Esophagus muscularis mucosa (tissue), 4 donors: ENCODE data around the gene TP53I11. TPM values are rescaled to one million over a fixed set of nuclear protein-coding genes. Genes with fewer than 3 reads are reported as not detected.

Experiments
- DNase-seq: peaks from one replicate; pipeline ENCODE4 v3.0.0-alpha.2; 2017; ENCODE audit errors: extremely low spot score
- H3K27ac ChIP-seq, 4 donors: fragments of 200-600 bp; sonication (generic); replicated peaks in 1 of 4; 1 replicate in 3 of 4; 2 replicates in 1 of 4; pipeline ENCODE4 v1.5.1; 2016 to 2019; ENCODE audit warnings: mild to moderate bottlenecking in 1 of 4
- H3K27me3 ChIP-seq, 4 donors: fragments of 200-600 bp; sonication (generic); one replicate each; pipeline versions ENCODE4 v1.5.1 to v1.6.0; 2016 to 2019
- H3K36me3 ChIP-seq, 4 donors: fragments of 200-600 bp; sonication (generic); one replicate each; pipeline ENCODE4 v1.5.1; 2016 to 2019
- H3K4me1 ChIP-seq, 4 donors: fragments of 200-600 bp; sonication (generic); one replicate each; pipeline ENCODE4 v1.5.1; 2016 to 2019
- H3K4me3 ChIP-seq, 4 donors: fragments of 200-600 bp; sonication (generic); 1 replicate in 2 of 4; 2 replicates in 2 of 4; pipeline ENCODE4 v1.5.1; 2016 to 2019; ENCODE audit warnings: mild to moderate bottlenecking in 4 of 4, moderate library complexity in 1 of 4
- H3K9me3 ChIP-seq, 4 donors: fragments of 200-600 bp; sonication (generic); 1 replicate in 3 of 4; 2 replicates in 1 of 4; pipeline ENCODE4 v1.5.1; 2016 to 2019
- EP300 ChIP-seq: sonication (generic); formaldehyde crosslinking; IDR thresholded peaks from one replicate; pipeline ENCODE4 v1.6.1; 2017; ENCODE audit warnings: antibody characterized with exemption
- POLR2A ChIP-seq: fragments of 450-650 bp; IDR thresholded peaks from one replicate; pipeline ENCODE4 v1.6.1; 2017; ENCODE audit warnings: antibody characterized with exemption, moderate library complexity, mild to moderate bottlenecking, low read depth
- POLR2AphosphoS5 ChIP-seq, 2 donors: sonication (generic); formaldehyde crosslinking; IDR thresholded peaks; one replicate each; pipeline ENCODE4 v1.6.1; 2017; ENCODE audit warnings: antibody characterized with exemption in 2 of 2
- WGBS: methylation state at CpG from one replicate; pipeline ENCODE4 v1.1.5; 2018; 5-methylcytosine and 5-hydroxymethylcytosine counted together
- intact Hi-C: fragments of 100-400 bp; cut with DNase I; formaldehyde crosslinking; loops from one replicate; pipeline ENCODE4 v1.15.1; 2023
- total RNA-seq, 4 donors: library from RNA; depleted of rRNA; stranded (reverse); fragments of >200 nt; gene quantifications; one replicate each; pipeline versions ENCODE4 v1.1.0 to v1.2.1, GENCODE V29; 2016
- TF ChIP-seq, protein P1 (sequence below), 3 experiments: fragments of 200-600 bp in 2 of 3; fragments of 450-650 bp in 1 of 3; sonication (generic) in 2 of 3; IDR thresholded peaks; one replicate each; pipeline ENCODE4 v1.5.1; 2017 to 2019; ENCODE audit warnings: antibody characterized with exemption in 3 of 3, mild to moderate bottlenecking in 2 of 3, moderate library complexity in 1 of 3

Gene TP53I11
- total RNA-seq, 4 donors from 2014 or later = 51.1 to 76.1 (median 59.2) TPM

DNA sequence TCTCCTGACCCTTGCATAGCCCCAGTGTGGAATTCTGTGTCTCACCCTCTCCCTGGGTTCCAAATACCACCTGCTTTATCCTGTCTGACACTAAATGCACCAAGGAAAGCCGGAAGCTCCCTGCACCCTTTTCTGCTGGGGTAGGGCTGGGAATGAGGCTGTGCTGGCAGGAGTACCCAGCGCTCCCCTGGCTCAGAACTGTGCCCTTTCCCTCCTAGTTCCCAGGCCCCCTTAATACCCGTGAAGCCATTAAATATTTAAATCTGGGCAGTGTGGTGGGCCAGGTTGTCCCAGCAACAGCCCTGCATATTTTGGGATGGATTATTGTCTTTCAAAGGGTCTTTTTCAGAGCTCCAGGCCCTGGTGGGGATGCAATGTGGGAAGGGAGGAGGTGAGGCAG is 63.0 kb downstream of the TP53I11 start:
- WGBS = 88% methylated on average over 3 of the region's 3 CpGs
- TF ChIP-seq EP300 (no peak), POLR2A (no peak), POLR2AphosphoS5 (IDR thresholded peaks at IDR 0.05) (no peak)
- TF ChIP-seq, protein P1, sequence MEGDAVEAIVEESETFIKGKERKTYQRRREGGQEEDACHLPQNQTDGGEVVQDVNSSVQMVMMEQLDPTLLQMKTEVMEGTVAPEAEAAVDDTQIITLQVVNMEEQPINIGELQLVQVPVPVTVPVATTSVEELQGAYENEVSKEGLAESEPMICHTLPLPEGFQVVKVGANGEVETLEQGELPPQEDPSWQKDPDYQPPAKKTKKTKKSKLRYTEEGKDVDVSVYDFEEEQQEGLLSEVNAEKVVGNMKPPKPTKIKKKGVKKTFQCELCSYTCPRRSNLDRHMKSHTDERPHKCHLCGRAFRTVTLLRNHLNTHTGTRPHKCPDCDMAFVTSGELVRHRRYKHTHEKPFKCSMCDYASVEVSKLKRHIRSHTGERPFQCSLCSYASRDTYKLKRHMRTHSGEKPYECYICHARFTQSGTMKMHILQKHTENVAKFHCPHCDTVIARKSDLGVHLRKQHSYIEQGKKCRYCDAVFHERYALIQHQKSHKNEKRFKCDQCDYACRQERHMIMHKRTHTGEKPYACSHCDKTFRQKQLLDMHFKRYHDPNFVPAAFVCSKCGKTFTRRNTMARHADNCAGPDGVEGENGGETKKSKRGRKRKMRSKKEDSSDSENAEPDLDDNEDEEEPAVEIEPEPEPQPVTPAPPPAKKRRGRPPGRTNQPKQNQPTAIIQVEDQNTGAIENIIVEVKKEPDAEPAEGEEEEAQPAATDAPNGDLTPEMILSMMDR (IDR thresholded peaks at IDR 0.05) = no peak
- Histone ChIP-seq H3K4me1 (peaks cover 31 to 76% (median 52%) of the 10 kb centered on the region in 4 donors), H3K36me3 (no peaks in the 10 kb centered on the region), H3K27ac (peak overlapping the region; percentile 74 to 80 (median 76)), H3K9me3 (no peaks in the 10 kb centered on the region), H3K4me3 (no peak overlapping the region), H3K27me3 (no peaks in the 10 kb centered on the region)
- intact Hi-C loops = no loop called here
- DNase-seq = no peak

DNA sequence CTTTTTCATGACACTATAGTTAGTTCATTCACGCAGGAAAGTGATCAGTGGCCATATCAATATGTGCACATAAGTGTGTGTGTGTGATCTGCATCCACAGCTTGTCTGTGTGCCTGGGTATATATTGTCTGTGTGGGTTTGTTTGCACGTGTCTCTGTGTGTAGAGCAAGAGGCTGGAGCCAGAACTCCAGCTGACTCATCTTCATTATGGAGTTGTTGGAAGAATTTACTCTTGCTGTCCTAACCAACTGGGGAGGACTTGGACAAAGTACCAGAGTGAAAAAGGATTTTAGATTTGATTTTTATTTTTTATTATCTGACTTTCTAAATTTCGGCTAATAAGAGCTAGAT is 63.9 kb downstream of the TP53I11 start:
- no peaks in the 10 kb centered on the region for H3K9me3 ChIP-seq
- intact Hi-C loops = no loop called here
- 30% methylated on average over 3 of the region's 3 CpGs for WGBS
- no peak for DNase-seq
- no peaks in the 10 kb centered on the region for H3K36me3 ChIP-seq
- no peak for TF ChIP-seq POLR2A
- peak in 1 of 2 donors; percentile 35 for TF ChIP-seq POLR2AphosphoS5 (IDR thresholded peaks at IDR 0.05)
- H3K27ac ChIP-seq = peak overlapping the region; percentile 74 to 80 (median 76)
- H3K27me3 ChIP-seq = no peaks in the 10 kb centered on the region
- H3K4me3 ChIP-seq = no peak overlapping the region
- H3K4me1 ChIP-seq = peaks cover 27 to 73% (median 46%) of the 10 kb centered on the region in 4 donors

DNA sequence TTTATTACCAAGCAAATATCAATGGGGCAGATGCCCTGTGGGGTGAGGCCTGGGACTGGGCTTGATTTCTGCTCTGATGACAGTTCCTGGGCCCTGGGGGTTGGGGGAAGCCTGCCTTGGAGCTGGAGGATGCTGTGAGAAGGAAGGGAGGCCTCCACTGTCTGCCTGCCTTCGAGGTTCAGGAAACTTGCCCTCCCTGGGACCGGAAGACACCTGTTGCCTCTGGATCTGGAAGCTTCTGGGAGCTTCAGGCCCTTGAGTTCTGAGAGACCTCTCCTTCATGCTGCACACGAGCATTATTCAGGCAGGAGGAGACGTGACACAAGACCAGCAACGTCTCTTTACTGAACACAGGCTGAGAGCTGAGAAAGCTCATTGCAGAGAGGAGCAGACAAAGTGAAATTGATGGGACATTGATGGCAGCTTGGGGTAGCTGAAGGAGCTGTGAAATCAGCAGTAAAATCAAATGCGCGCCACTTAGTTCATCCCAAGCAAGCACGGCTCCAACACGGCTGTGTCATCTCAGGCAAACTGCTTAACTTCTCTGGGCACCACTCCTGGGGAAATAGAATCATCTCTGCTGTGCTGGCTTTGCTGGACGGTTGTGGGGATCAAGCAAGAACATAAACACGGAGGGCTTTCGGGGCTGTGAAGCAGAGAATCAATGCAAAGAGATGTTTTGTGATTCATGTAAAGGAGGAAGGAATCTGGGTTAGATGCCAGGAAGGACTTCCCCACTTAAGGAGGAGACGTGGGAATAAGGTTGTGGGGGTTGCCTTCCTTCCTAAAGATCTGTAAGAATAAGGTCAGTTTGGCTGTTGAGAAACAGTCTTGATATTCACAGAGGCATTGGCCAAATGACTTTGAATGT is 64.5 kb downstream of the TP53I11 start:
- DNase-seq = no peak
- WGBS = 51% methylated on average over 13 of the region's 13 CpGs
- H3K27me3 ChIP-seq = no peaks in the 10 kb centered on the region
- no peak for TF ChIP-seq EP300
- TF ChIP-seq, protein P1 (IDR thresholded peaks at IDR 0.05) = no peak
- TF ChIP-seq POLR2A = no peak
- no peak for TF ChIP-seq POLR2AphosphoS5 (IDR thresholded peaks at IDR 0.05)
- peak overlapping the region; percentile 74 to 80 (median 76) for H3K27ac ChIP-seq
- peaks cover 27 to 70% (median 44%) of the 10 kb centered on the region in 4 donors for H3K4me1 ChIP-seq
- H3K36me3 ChIP-seq = peaks cover 0 to under 1% (median 0%) of the 10 kb centered on the region in 4 donors
- intact Hi-C loops = no loop called here
- H3K4me3 ChIP-seq = no peak overlapping the region
- H3K9me3 ChIP-seq = no peaks in the 10 kb centered on the region

DNA sequence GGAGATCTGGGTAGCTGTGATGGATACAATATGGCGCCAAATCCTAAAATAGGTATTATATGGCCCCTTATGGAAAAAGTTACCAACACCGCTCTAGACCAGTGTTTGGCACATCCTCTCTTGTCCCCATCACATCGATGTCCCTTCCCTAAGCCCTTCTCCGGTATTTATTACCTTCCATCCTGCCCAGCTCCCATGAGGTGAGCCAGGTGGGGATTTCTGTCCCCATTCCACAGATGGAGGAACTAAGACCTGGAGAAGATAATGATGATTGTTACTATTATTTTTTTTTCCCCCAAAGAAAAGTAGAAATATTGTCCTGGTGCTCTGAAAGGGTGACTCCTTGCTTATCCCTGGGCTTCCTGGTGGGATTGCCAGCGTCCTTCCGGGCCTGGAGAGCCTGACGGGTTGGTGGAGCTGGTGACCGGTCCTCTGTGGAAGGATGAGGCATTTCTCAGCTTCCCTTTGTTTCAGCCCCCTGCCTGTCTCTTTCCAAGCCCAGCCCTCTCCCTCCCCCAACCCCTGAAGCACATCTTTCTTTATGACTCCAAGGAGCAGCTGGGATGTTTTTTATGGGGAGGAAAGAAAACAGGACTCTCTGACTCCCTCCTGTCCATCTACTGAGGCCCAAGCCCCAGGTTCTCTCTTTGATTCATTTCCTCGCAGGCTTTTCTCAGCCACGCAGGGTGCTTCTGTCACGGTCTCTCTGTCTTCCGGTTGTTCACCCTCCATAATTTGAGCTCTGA is 65.4 kb downstream of the TP53I11 start:
- 81% methylated on average over 12 of the region's 12 CpGs for WGBS
- Histone ChIP-seq H3K4me3 (no peak overlapping the region), H3K27me3 (no peaks in the 10 kb centered on the region), H3K4me1 (peaks cover 27 to 68% (median 44%) of the 10 kb centered on the region in 4 donors), H3K27ac (peak overlapping the region; percentile 74 to 80 (median 76)), H3K36me3 (peaks cover 0 to 5% (median 0%) of the 10 kb centered on the region in 4 donors), H3K9me3 (no peaks in the 10 kb centered on the region)
- TF ChIP-seq POLR2A (no peak), EP300 (no peak), POLR2AphosphoS5 (IDR thresholded peaks at IDR 0.05) (no peak)
- TF ChIP-seq, protein P1 (IDR thresholded peaks at IDR 0.05) = no peak
- no peak for DNase-seq
- intact Hi-C loops = no loop called here

DNA sequence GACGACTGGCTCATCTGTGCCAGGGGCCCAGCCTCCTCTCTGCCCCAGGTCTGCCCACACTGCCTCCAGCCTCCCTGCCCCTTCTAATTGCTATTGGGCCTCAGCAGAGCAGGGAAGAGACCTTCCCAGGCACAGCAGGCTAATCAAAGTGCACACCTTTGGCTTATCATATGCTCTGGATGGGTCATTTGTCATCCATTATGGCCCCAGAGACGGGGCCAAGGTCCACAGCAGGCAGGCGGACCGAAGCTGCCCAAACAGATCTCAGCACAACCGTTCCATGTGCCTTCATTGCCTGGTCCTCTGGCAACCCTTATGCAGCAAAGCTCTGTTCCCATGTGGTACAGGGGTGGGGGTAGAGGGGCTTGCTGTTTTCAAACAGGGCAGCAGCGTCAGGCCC is 66.6 kb downstream of the TP53I11 start:
- intact Hi-C loops = no loop called here
- Histone ChIP-seq H3K9me3 (no peaks in the 10 kb centered on the region), H3K27me3 (no peaks in the 10 kb centered on the region), H3K27ac (no peak overlapping the region), H3K4me3 (no peak overlapping the region), H3K36me3 (peaks cover 0 to 5% (median 0%) of the 10 kb centered on the region in 4 donors), H3K4me1 (peaks cover 27 to 64% (median 40%) of the 10 kb centered on the region in 4 donors)
- DNase-seq = no peak
- TF ChIP-seq POLR2AphosphoS5 (IDR thresholded peaks at IDR 0.05) = no peak
- no peak for TF ChIP-seq POLR2A
- 91% methylated on average over 6 of the region's 6 CpGs for WGBS
